ENCODE measurements around the gene GDPD5. TPM values are rescaled to one million over a fixed set of nuclear protein-coding genes. Genes with fewer than 3 reads are reported as not detected.
A peak's percentile ranks its signal among the peaks of the same experiment; 100 is the strongest.

Gene GDPD5
- total and polyA plus RNA-seq, 9 of the 15 experiments (the other 6 are each of a cell fraction or from before 2014, with no cell fraction given) = 0.32 to 27.3 (median 8.0) TPM

GRCh38 chr11:75547617-75548058, 21.9 kb upstream of the GDPD5 start (continued):
- TF ChIP-seq ZNF609 (CRISPR knock-in tag; IDR thresholded peaks at IDR 0.05; ENCODE audit: borderline replicate concordance) (no peak), ESRRA (IDR thresholded peaks at IDR 0.05; ENCODE audit: borderline replicate concordance, low read depth) (0 out of 2 replicates have a peak, but pooled peaks have one; percentile 25), NR3C1 (CRISPR knock-in tag; IDR thresholded peaks at IDR 0.05) (no peak), ZNF146 (CRISPR knock-in tag; IDR thresholded peaks at IDR 0.05; ENCODE audit: unreplicated experiment) (no peak), RAD21 (CRISPR knock-in tag; conservative IDR thresholded peaks at IDR 0.05 in 1 of 2, IDR thresholded peaks at IDR 0.05 in 1 of 2) (peak; percentile 94 to 98), ZNF668 (CRISPR knock-in tag; IDR thresholded peaks at IDR 0.05) (no peak), ZNF165 (CRISPR knock-in tag; IDR thresholded peaks at IDR 0.05; ENCODE audit: borderline replicate concordance) (no peak), PURB (CRISPR knock-in tag; IDR thresholded peaks at IDR 0.05; ENCODE audit: low read depth) (no peak), KDM1A (IDR thresholded peaks at IDR 0.05) (no peak), MBD1 (CRISPR knock-in tag; IDR thresholded peaks at IDR 0.05) (no peak), MITF (IDR thresholded peaks at IDR 0.05) (no peak), SMC3 (conservative IDR thresholded peaks at IDR 0.05; ENCODE audit: insufficient read depth, low read depth, low read length) (peak; percentile 88), HDGF (IDR thresholded peaks at IDR 0.05) (peak; percentile 84; the same call in 1 of the 2 replicates), EP400 (IDR thresholded peaks at IDR 0.05) (peak; percentile 20; the same call in 1 of the 2 replicates), STAT5B (CRISPR knock-in tag; IDR thresholded peaks at IDR 0.05) (no peak), NUFIP1 (IDR thresholded peaks at IDR 0.05; ENCODE audit: partially characterized antibody) (no peak), PPARD (CRISPR knock-in tag; IDR thresholded peaks at IDR 0.05) (no peak), ZFP91 (CRISPR knock-in tag; IDR thresholded peaks at IDR 0.05) (no peak), ZNF274 (IDR thresholded peaks at IDR 0.05; ENCODE audit: borderline replicate concordance, low read depth, low read length) (no peak)
